GM23248 (cell line): ENCODE data around the gene APBA1. TPM values are rescaled to one million over a fixed set of nuclear protein-coding genes. Genes with fewer than 3 reads are reported as not detected.

Experiments used
- DNase-seq: peaks from one replicate; pipeline ENCODE4 v3.0.0-alpha.2; 2015
- H2AFZ ChIP-seq: fragments of 200-600 bp; sonication (generic); 2 replicates; pipeline ENCODE4 v1.6.1; 2016; ENCODE audit warnings: antibody characterized with exemption
- H3F3A ChIP-seq: fragments of 200-600 bp; sonication (generic); 2 replicates; pipeline ENCODE4 v1.6.1; 2016; ENCODE audit warnings: mild to moderate bottlenecking, antibody characterized with exemption, mixed run types; ENCODE audit not compliant: insufficient read depth
- H3K27ac ChIP-seq: fragments of 200-600 bp; sonication (generic); 2 replicates; pipeline ENCODE4 v1.5.1; 2016; ENCODE audit warnings: mild to moderate bottlenecking
- H3K27me3 ChIP-seq: fragments of 200-600 bp; sonication (generic); replicated peaks from 2 replicates; pipeline ENCODE4 v1.6.1; 2016; ENCODE audit warnings: mild to moderate bottlenecking; ENCODE audit not compliant: insufficient read depth
- H3K36me3 ChIP-seq: fragments of 200-600 bp; sonication (generic); 2 replicates; pipeline ENCODE4 v1.6.1; 2016; ENCODE audit warnings: low read depth, mild to moderate bottlenecking
- H3K4me1 ChIP-seq: fragments of 200-600 bp; sonication (generic); 2 replicates; pipeline ENCODE4 v1.6.1; 2016; ENCODE audit warnings: mild to moderate bottlenecking; ENCODE audit not compliant: insufficient read depth
- H3K4me2 ChIP-seq: fragments of 200-600 bp; sonication (generic); one replicate; pipeline ENCODE4 v1.6.1; 2016; ENCODE audit warnings: mild to moderate bottlenecking; ENCODE audit not compliant: unreplicated experiment
- H3K4me3 ChIP-seq: fragments of 200-600 bp; sonication (generic); 2 replicates; pipeline ENCODE4 v1.5.1; 2016; ENCODE audit warnings: mild to moderate bottlenecking
- H3K79me2 ChIP-seq: fragments of 200-600 bp; sonication (generic); 2 replicates; pipeline ENCODE4 v1.6.1; 2016; ENCODE audit warnings: mild to moderate bottlenecking; ENCODE audit not compliant: insufficient read depth
- H3K9ac ChIP-seq: fragments of 200-600 bp; sonication (generic); 2 replicates; pipeline ENCODE4 v1.6.1; 2016; ENCODE audit warnings: mild to moderate bottlenecking
- H3K9me2 ChIP-seq: fragments of 200-600 bp; sonication (generic); 2 replicates; pipeline ENCODE4 v1.6.1; 2016; ENCODE audit warnings: mixed run types, mild to moderate bottlenecking, moderate library complexity; ENCODE audit not compliant: insufficient read depth
- H3K9me3 ChIP-seq: fragments of 200-600 bp; sonication (generic); one replicate; pipeline ENCODE4 v1.6.1; 2017; ENCODE audit warnings: low read depth
- H4K20me1 ChIP-seq: fragments of 200-600 bp; sonication (generic); 2 replicates; pipeline ENCODE4 v1.6.0; 2016; ENCODE audit not compliant: insufficient read depth
- EZH2 ChIP-seq: fragments of 200-600 bp; sonication (generic); IDR thresholded peaks from 2 replicates; pipeline ENCODE4 v1.6.1; 2018; ENCODE audit warnings: antibody characterized with exemption, mild to moderate bottlenecking; ENCODE audit not compliant: insufficient read depth, poor library complexity, severe bottlenecking
- EZH2phosphoT487 ChIP-seq: fragments of 200-600 bp; sonication (generic); IDR thresholded peaks from 2 replicates; pipeline ENCODE4 v1.6.1; 2018; ENCODE audit warnings: antibody characterized with exemption, moderate library complexity, mild to moderate bottlenecking, low read depth; ENCODE audit not compliant: insufficient read depth
- WGBS, 2 experiments: methylation state at CpG; one replicate each; pipeline ENCODE4 v1.1.6; 2015 to 2017; ENCODE audit warnings: low lambda C conversion rate in 2 of 2, low coverage in 1 of 2; ENCODE audit errors: missing lambda C conversion rate in 2 of 2; 5-methylcytosine and 5-hydroxymethylcytosine counted together
- in situ Hi-C: fragments of 300-500 bp; cut with MboI; formaldehyde crosslinking; loops from 2 replicates; pipeline ENCODE4 v1.15.0; 2020
- polyA plus RNA-seq: library from polyadenylated mRNA; unstranded; fragments of >200 nt; fragmentation: Nextera tagmentation; extraction: Ambion mirVana; gene quantifications from 2 replicates; pipeline ENCODE4 v1.2.1, GENCODE V29; 2016
- total RNA-seq: library from RNA; depleted of rRNA; stranded (reverse); fragments of >200 nt; shearing (Covaris generic); gene quantifications from 2 replicates; pipeline ENCODE4 v1.2.3, GENCODE V29; 2014

The APBA1 gene
- total and polyA plus RNA-seq, 2 experiments from 2014 or later = 0.93 to 11.3 TPM

DNA sequence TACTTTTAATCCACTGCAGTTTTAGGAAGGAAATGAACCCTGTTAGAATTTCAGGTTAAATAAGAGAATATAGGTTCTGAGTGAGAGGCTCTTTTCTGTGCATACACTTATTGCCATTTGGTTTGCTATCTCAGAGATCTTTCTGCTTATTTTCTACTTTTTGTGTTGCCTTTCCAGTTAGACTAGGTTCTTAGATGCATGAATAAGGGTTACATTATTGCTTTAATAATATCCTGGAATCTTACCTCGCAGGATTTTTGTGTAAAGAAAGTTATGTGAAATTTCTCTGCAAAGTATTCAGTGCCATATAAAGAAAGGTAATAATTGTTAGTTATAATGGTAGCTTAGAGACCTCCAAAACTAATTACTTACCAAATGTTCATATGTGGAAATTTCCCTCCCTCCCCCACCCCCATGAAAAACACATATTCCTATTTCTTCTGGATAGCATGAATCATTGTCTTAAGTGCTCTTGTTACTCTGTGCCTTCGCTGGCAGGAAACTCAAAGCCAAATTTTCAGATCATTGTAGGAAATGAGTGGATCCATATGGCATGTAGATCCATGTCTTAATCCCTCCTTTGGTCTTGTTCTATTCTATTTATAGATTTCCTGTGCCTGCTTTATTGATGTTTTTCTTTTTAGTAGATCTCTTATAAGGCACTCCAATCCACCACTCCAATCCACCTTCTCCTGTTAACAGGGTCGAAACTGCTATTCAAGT lies 2.7 kb upstream of the APBA1 start:
- Histone ChIP-seq H3F3A (peaks cover 27% of the 10 kb centered on the region), H2AFZ (peak overlapping the region; percentile 61), H3K4me3 (peak overlapping the region; percentile 18), H3K79me2 (peaks cover under 1% of the 10 kb centered on the region; the same call in 1 of the 2 replicates), H3K4me2 (peak overlapping the region; percentile 48), H4K20me1 (no peaks in the 10 kb centered on the region), H3K36me3 (no peaks in the 10 kb centered on the region), H3K9me3 (no peaks in the 10 kb centered on the region), H3K9ac (no peak overlapping the region), H3K9me2 (no peaks in the 10 kb centered on the region), H3K4me1 (peaks cover 29% of the 10 kb centered on the region), H3K27ac (peak overlapping the region; percentile 60), H3K27me3 (no peaks in the 10 kb centered on the region)
- WGBS, 2 experiments = 30 to 41% methylated on average over 3 of the region's 3 CpGs
- TF ChIP-seq EZH2phosphoT487 (no peak), EZH2 (no peak)
- in situ Hi-C loops = no loop called here
- DNase-seq = peak; percentile 90

DNA sequence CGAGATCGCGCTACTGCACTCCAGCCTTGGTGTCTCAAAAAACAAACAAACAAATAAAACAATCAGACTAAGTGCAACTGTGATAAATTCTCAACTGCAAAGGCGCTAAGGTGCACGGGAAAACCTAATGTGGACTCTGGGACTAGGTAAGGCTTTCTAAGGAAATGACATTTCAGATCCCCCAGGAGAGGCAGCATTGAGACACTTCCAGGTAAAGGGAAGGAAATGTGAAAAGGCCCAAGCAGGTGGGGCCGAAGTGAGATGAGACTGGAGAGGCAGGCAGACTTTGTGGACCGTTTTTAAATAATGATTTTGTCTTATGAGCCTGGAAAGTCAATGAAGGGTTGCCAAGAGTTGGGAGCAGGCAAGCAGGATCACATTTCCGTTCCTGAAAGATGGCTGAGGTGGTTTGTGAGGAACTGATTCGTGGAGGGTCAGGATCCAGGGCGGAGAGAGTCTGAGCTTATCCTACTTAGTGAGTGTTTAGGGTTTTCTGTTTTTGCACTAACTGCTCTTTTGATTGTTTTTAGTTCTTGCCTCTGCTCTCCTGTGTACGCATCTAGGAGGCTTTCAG lies 2.0 kb upstream of the APBA1 start:
- no peak for TF ChIP-seq EZH2
- no peak for TF ChIP-seq EZH2phosphoT487
- H4K20me1 ChIP-seq = no peaks in the 10 kb centered on the region
- WGBS, 2 experiments = 86 to 89% methylated on average over 11 of the region's 11 CpGs
- H3F3A ChIP-seq = peaks cover 27% of the 10 kb centered on the region
- H3K9me2 ChIP-seq = no peaks in the 10 kb centered on the region
- no peak overlapping the region for H3K27ac ChIP-seq
- H3K4me1 ChIP-seq = peaks cover 27% of the 10 kb centered on the region
- peak overlapping the region; percentile 61 for H2AFZ ChIP-seq
- no peak for DNase-seq
- in situ Hi-C loops = no loop called here
- H3K4me3 ChIP-seq = no peak overlapping the region
- no peaks in the 10 kb centered on the region for H3K27me3 ChIP-seq
- H3K9ac ChIP-seq = no peak overlapping the region
- peak overlapping the region; percentile 48 for H3K4me2 ChIP-seq
- H3K79me2 ChIP-seq = peaks cover 4% of the 10 kb centered on the region; the same call in 1 of the 2 replicates
- no peaks in the 10 kb centered on the region for H3K36me3 ChIP-seq
- H3K9me3 ChIP-seq = no peaks in the 10 kb centered on the region

DNA sequence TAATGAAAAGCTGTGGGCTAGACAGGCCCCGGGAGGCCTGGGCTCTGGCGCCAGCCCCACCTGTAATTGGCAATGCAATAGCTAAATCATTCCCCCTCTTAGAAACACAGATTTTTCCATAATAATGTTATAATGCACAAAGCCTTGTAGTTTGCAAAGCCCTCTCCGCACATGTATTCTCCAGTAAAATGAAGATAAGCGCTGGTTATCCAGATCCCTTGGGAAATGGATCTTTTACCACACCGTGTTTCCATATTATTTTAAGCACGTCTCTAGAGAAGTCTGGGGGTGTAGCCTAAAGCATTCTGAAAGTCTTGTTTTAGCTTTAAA lies 1.1 kb upstream of the APBA1 start:
- DNase-seq = no peak
- H4K20me1 ChIP-seq = no peaks in the 10 kb centered on the region
- H3F3A ChIP-seq = peaks cover 27% of the 10 kb centered on the region
- TF ChIP-seq EZH2 (no peak), EZH2phosphoT487 (no peak)
- peak overlapping the region; percentile 89 for H3K4me3 ChIP-seq
- peak overlapping the region; percentile 74 for H3K9ac ChIP-seq
- H3K9me3 ChIP-seq = no peaks in the 10 kb centered on the region
- in situ Hi-C loops = no loop called here
- 0 out of 2 replicates have a peak overlapping the region, but pooled peaks have one; percentile 9 for H3K27ac ChIP-seq
- peak overlapping the region; percentile 97 for H2AFZ ChIP-seq
- peaks cover 4% of the 10 kb centered on the region; the same call in 1 of the 2 replicates for H3K79me2 ChIP-seq
- peaks cover 23% of the 10 kb centered on the region for H3K4me1 ChIP-seq
- H3K4me2 ChIP-seq = peak overlapping the region; percentile 100
- no peaks in the 10 kb centered on the region for H3K9me2 ChIP-seq
- no peaks in the 10 kb centered on the region for H3K27me3 ChIP-seq
- no peaks in the 10 kb centered on the region for H3K36me3 ChIP-seq
- 23 to 29% methylated on average over 6 of the region's 6 CpGs for WGBS, 2 experiments

DNA sequence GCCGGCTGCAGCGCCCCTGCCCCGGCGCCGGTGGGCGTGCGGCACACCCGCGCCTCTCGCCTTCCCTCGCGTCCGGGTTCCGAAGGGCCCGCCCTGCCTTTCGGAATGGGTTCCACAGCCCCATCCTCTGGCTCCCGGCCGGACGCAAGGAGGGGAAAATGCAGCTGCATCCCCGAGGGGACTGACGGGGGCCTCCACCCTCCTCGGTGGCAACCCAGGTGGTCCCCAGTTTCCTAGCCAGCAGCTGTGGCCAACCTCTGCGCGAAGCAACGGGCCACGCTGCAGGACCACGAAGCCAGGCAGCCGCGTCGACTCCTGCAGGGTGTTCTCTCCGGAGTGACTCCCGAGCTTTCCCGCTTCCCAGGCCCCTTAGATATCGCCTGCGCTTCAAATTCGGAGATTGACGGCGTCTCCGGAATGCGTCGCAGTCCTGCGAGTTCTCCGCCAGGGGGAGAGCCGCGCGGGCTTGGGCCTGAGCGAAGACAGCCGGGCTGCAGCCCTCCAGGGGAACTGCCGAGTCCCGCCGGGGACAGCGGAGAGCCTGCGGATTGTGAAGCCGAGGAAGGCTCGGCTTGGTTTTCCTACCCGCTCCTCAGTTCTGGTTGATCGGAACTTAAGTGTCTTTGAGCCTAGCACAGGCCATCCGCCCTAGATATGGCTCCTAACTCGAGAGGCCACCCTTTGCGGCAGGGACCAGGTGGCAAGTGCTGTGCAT lies 582 bp upstream of the APBA1 start:
- Histone ChIP-seq H3F3A (peaks cover 27% of the 10 kb centered on the region), H3K9ac (peak overlapping the region; percentile 74), H3K4me1 (peaks cover 23% of the 10 kb centered on the region), H3K27me3 (no peaks in the 10 kb centered on the region), H3K4me3 (peak overlapping the region; percentile 89), H4K20me1 (no peaks in the 10 kb centered on the region), H3K4me2 (peak overlapping the region; percentile 100), H3K27ac (peak overlapping the region; percentile 45; the same call in 1 of the 2 replicates), H3K9me2 (no peaks in the 10 kb centered on the region), H3K36me3 (no peaks in the 10 kb centered on the region), H2AFZ (peak overlapping the region; percentile 97), H3K9me3 (no peaks in the 10 kb centered on the region), H3K79me2 (peaks cover 4% of the 10 kb centered on the region; the same call in 1 of the 2 replicates)
- no peak for TF ChIP-seq EZH2phosphoT487
- TF ChIP-seq EZH2 = no peak
- in situ Hi-C loops = no loop called here
- 1% methylated on average over 43 to 49 of the region's 60 CpGs for WGBS, 2 experiments
- DNase-seq = peak; percentile 95
